Mesendoderm (in vitro differentiated cells): Measurements from ENCODE around the gene SAMD14.
A peak's percentile ranks its signal among the peaks of the same experiment; 100 is the strongest.

Experiments
- DNase-seq: peaks from one replicate; pipeline ENCODE4 v3.0.0; 2013
- H2AK5ac ChIP-seq: 2 replicates; pipeline ENCODE4 v1.6.1; 2013; ENCODE audit warnings: low read length, inconsistent platforms
- H2BK120ac ChIP-seq: 2 replicates; pipeline ENCODE4 v1.6.1; 2013; ENCODE audit warnings: low read depth, mild to moderate bottlenecking, low read length, moderate library complexity, mixed read lengths
- H2BK15ac ChIP-seq: replicated peaks from 2 replicates; pipeline ENCODE4 v1.6.1; 2013; ENCODE audit warnings: low read depth, mild to moderate bottlenecking, moderate library complexity
- H2BK5ac ChIP-seq: 2 replicates; pipeline ENCODE4 v1.6.1; 2013; ENCODE audit warnings: low read length, inconsistent platforms
- H3K18ac ChIP-seq: 2 replicates; pipeline ENCODE4 v1.6.1; 2013; ENCODE audit warnings: mild to moderate bottlenecking, low read length, mixed read lengths
- H3K23ac ChIP-seq: one replicate; pipeline ENCODE4 v1.6.1; 2013; ENCODE audit warnings: low read length
- H3K27ac ChIP-seq: 2 replicates; pipeline ENCODE4 v1.5.1; 2013; ENCODE audit warnings: low read depth, mild to moderate bottlenecking, inconsistent platforms, low read length, moderate library complexity
- H3K27me3 ChIP-seq: 2 replicates; pipeline ENCODE4 v1.6.1; 2013; ENCODE audit warnings: low read length, control low read depth, mild to moderate bottlenecking, inconsistent platforms; ENCODE audit not compliant: insufficient read depth, poor library complexity
- H3K36me3 ChIP-seq: 2 replicates; pipeline ENCODE4 v1.6.1; 2013; ENCODE audit warnings: low read length, inconsistent platforms; ENCODE audit not compliant: control insufficient read depth, insufficient read depth
- H3K4ac ChIP-seq: one replicate; pipeline ENCODE4 v1.6.1; 2013; ENCODE audit warnings: low read depth, mild to moderate bottlenecking, low read length, moderate library complexity
- H3K4me1 ChIP-seq: 2 replicates; pipeline ENCODE4 v1.6.1; 2013; ENCODE audit warnings: low read depth, low read length, inconsistent platforms; ENCODE audit not compliant: control insufficient read depth
- H3K4me2 ChIP-seq: 2 replicates; pipeline ENCODE4 v1.6.1; 2013; ENCODE audit warnings: low read length
- H3K4me3 ChIP-seq: 2 replicates; pipeline ENCODE4 v1.5.1; 2013; ENCODE audit warnings: mild to moderate bottlenecking, low read length
- H3K56ac ChIP-seq: one replicate; pipeline ENCODE4 v1.6.1; 2013; ENCODE audit warnings: low read length
- H3K79me1 ChIP-seq: 2 replicates; pipeline ENCODE4 v1.6.1; 2013; ENCODE audit warnings: low read length, inconsistent platforms
- H3K79me2 ChIP-seq: 2 replicates; pipeline ENCODE4 v1.6.1; 2013; ENCODE audit warnings: mild to moderate bottlenecking, low read length; ENCODE audit not compliant: control insufficient read depth, insufficient read depth
- H3K9ac ChIP-seq: 2 replicates; pipeline ENCODE4 v1.6.1; 2013; ENCODE audit warnings: low read length, inconsistent platforms
- H4K5ac ChIP-seq: one replicate; pipeline ENCODE4 v1.6.1; 2013; ENCODE audit warnings: low read length
- H4K8ac ChIP-seq: one replicate; pipeline ENCODE4 v1.6.1; 2013; ENCODE audit warnings: low read depth, mild to moderate bottlenecking, control low read depth, low read length, moderate library complexity
- WGBS: extraction: QIAGEN DNeasy Blood & Tissue Kit; methylation state at CpG from one replicate; pipeline ENCODE4 v1.1.7; 2013; ENCODE audit warnings: low lambda C conversion rate, missing lambda C conversion rate; ENCODE audit not compliant: insufficient coverage; ENCODE audit errors: extremely low coverage; 5-methylcytosine and 5-hydroxymethylcytosine counted together

Gene SAMD14

GRCh38 chr17:50106393-50107131 lies 23.4 kb downstream of the SAMD14 start:
- H3K27me3 ChIP-seq = no peaks in the 10 kb centered on the region
- H3K4me2 ChIP-seq = no peak overlapping the region
- H4K5ac ChIP-seq = no peak overlapping the region
- no peak overlapping the region for H3K23ac ChIP-seq
- H3K79me2 ChIP-seq = no peaks in the 10 kb centered on the region
- no peak overlapping the region for H3K27ac ChIP-seq
- no peaks in the 10 kb centered on the region for H3K79me1 ChIP-seq
- H2BK15ac ChIP-seq = no peak overlapping the region
- no peak overlapping the region for H3K9ac ChIP-seq
- DNase-seq = no peak
- no peak overlapping the region for H2BK5ac ChIP-seq
- no peak overlapping the region for H2AK5ac ChIP-seq
- H3K18ac ChIP-seq = no peak overlapping the region
- H3K4ac ChIP-seq = no peak overlapping the region
- H3K36me3 ChIP-seq = no peaks in the 10 kb centered on the region
- no peak overlapping the region for H3K4me3 ChIP-seq
- no peak overlapping the region for H4K8ac ChIP-seq
- no peak overlapping the region for H3K56ac ChIP-seq
- WGBS = no CpG with 5 or more reads among the region's 13 CpGs
- no peak overlapping the region for H2BK120ac ChIP-seq
- H3K4me1 ChIP-seq = peaks cover 3% of the 10 kb centered on the region

DNA sequence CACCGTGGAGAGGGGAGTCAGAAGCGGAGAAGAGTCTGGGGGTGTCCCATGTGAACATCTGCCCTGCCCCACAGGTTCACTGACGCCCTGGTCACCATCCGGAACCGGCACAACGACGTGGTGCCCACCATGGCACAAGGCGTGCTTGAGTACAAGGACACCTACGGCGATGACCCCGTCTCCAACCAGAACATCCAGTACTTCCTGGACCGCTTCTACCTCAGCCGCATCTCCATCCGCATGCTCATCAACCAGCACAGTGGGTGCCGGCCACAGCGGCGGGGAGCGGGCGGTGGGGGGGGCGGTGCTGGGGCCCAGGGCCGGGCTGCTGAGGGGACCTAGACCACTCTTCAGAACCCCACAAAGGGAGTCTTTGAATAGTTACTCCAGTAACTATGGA lies 24.1 kb downstream of the SAMD14 start:
- no peak overlapping the region for H3K9ac ChIP-seq
- no peaks in the 10 kb centered on the region for H3K27me3 ChIP-seq

GRCh38 chr17:50103941-50104340 lies 26.0 kb downstream of the SAMD14 start:
- H3K79me1 ChIP-seq = no peaks in the 10 kb centered on the region
- H3K27me3 ChIP-seq = no peaks in the 10 kb centered on the region
- no CpG with 5 or more reads among the region's 5 CpGs for WGBS
- no peak overlapping the region for H4K5ac ChIP-seq
- H3K56ac ChIP-seq = no peak overlapping the region
- no peak overlapping the region for H3K27ac ChIP-seq
- H3K79me2 ChIP-seq = no peaks in the 10 kb centered on the region
- H2BK15ac ChIP-seq = no peak overlapping the region
- H3K4me3 ChIP-seq = no peak overlapping the region
- no peak overlapping the region for H2AK5ac ChIP-seq
- DNase-seq = no peak
- H3K36me3 ChIP-seq = no peaks in the 10 kb centered on the region
- H3K4ac ChIP-seq = no peak overlapping the region
- no peak overlapping the region for H3K23ac ChIP-seq
- no peak overlapping the region for H2BK120ac ChIP-seq
- H3K9ac ChIP-seq = no peak overlapping the region
- H4K8ac ChIP-seq = no peak overlapping the region
- H2BK5ac ChIP-seq = no peak overlapping the region
- H3K4me1 ChIP-seq = peaks cover 11% of the 10 kb centered on the region
- H3K18ac ChIP-seq = no peak overlapping the region
- no peak overlapping the region for H3K4me2 ChIP-seq

More for the DNA sequence above, 24.1 kb downstream of the SAMD14 start:
- Histone ChIP-seq H3K18ac (no peak overlapping the region), H2BK5ac (no peak overlapping the region), H2BK120ac (no peak overlapping the region), H3K4ac (no peak overlapping the region), H3K56ac (no peak overlapping the region), H3K23ac (no peak overlapping the region), H3K27ac (no peak overlapping the region), H3K4me2 (no peak overlapping the region), H4K8ac (no peak overlapping the region), H3K4me1 (peaks cover 9% of the 10 kb centered on the region), H2BK15ac (no peak overlapping the region), H3K79me1 (no peaks in the 10 kb centered on the region), H4K5ac (no peak overlapping the region), H2AK5ac (no peak overlapping the region), H3K36me3 (no peaks in the 10 kb centered on the region), H3K79me2 (no peaks in the 10 kb centered on the region), H3K4me3 (no peak overlapping the region)
- no peak for DNase-seq
- no CpG with 5 or more reads among the region's 21 CpGs for WGBS

- Histone ChIP-seq H3K18ac (no peak overlapping the region), H2AK5ac (no peak overlapping the region), H3K4ac (no peak overlapping the region), H3K4me2 (no peak overlapping the region), H4K8ac (no peak overlapping the region), H3K27ac (no peak overlapping the region), H2BK15ac (no peak overlapping the region), H2BK120ac (no peak overlapping the region), H3K9ac (no peak overlapping the region), H3K36me3 (no peaks in the 10 kb centered on the region), H3K27me3 (no peaks in the 10 kb centered on the region), H2BK5ac (no peak overlapping the region), H3K4me3 (no peak overlapping the region), H3K4me1 (peaks cover 11% of the 10 kb centered on the region), H3K56ac (no peak overlapping the region), H3K79me2 (no peaks in the 10 kb centered on the region), H3K23ac (no peak overlapping the region), H3K79me1 (no peaks in the 10 kb centered on the region), H4K5ac (no peak overlapping the region)
- WGBS = no CpG with 5 or more reads among the region's 2 CpGs
- DNase-seq = no peak
Measured at GRCh38 chr17:50103252-50103651, 26.7 kb downstream of the SAMD14 start.

GRCh38 chr17:50102164-50102991 lies 27.6 kb downstream of the SAMD14 start:
- Histone ChIP-seq H3K4me2 (no peak overlapping the region), H3K4me1 (peaks cover 11% of the 10 kb centered on the region), H4K5ac (no peak overlapping the region), H3K4ac (no peak overlapping the region), H3K9ac (no peak overlapping the region), H3K27ac (no peak overlapping the region), H4K8ac (no peak overlapping the region), H2BK5ac (no peak overlapping the region), H3K27me3 (no peaks in the 10 kb centered on the region), H3K79me1 (no peaks in the 10 kb centered on the region), H2BK15ac (no peak overlapping the region), H3K23ac (no peak overlapping the region), H2BK120ac (no peak overlapping the region), H3K18ac (no peak overlapping the region), H3K36me3 (no peaks in the 10 kb centered on the region), H2AK5ac (no peak overlapping the region), H3K56ac (peak overlapping the region; percentile 72), H3K4me3 (no peak overlapping the region), H3K79me2 (no peaks in the 10 kb centered on the region)
- no peak for DNase-seq
- no CpG with 5 or more reads among the region's 15 CpGs for WGBS
